Sigmoid colon (tissue), 7 donors: ENCODE measurements around the gene CIDEB. TPM values are rescaled to one million over a fixed set of nuclear protein-coding genes. Genes with fewer than 3 reads are reported as not detected.

ENCODE experiments used
- DNase-seq: peaks from one replicate; pipeline ENCODE4 v3.0.0-alpha.2; 2019
- H3K27ac ChIP-seq, 4 donors: fragments of 200-600 bp; sonication (generic); one replicate each; pipeline ENCODE4 v1.5.1; 2016 to 2019; ENCODE audit warnings: mild to moderate bottlenecking in 1 of 4
- H3K27me3 ChIP-seq, 3 donors: fragments of 200-600 bp; sonication (generic); one replicate each; pipeline ENCODE4 v1.5.1; 2019; ENCODE audit warnings: mild to moderate bottlenecking in 1 of 3
- H3K36me3 ChIP-seq, 4 donors: fragments of 200-600 bp; sonication (generic); one replicate each; pipeline ENCODE4 v1.5.1; 2016 to 2019
- H3K4me1 ChIP-seq, 4 donors: fragments of 200-600 bp; sonication (generic); one replicate each; pipeline ENCODE4 v1.5.1; 2017 to 2019
- H3K4me3 ChIP-seq, 4 donors: fragments of 200-600 bp; sonication (generic); one replicate each; pipeline ENCODE4 v1.5.1; 2017 to 2019; ENCODE audit warnings: mild to moderate bottlenecking in 2 of 4, moderate library complexity in 1 of 4
- H3K9me3 ChIP-seq, 4 donors: fragments of 200-600 bp in 3 of 4; sonication (generic) in 3 of 4; one replicate each; pipeline versions ENCODE4 v1.5.1 to v1.6.1; 2013 to 2019
- EP300 ChIP-seq, 4 donors: sonication (generic); formaldehyde crosslinking; IDR thresholded peaks; one replicate each; pipeline ENCODE4 v1.6.1; 2017; ENCODE audit warnings: antibody characterized with exemption in 4 of 4
- POLR2A ChIP-seq, 2 donors: fragments of 450-650 bp; IDR thresholded peaks; one replicate each; pipeline ENCODE4 v1.6.1; 2016; ENCODE audit warnings: antibody characterized with exemption in 2 of 2, mild to moderate bottlenecking in 2 of 2, moderate library complexity in 2 of 2
- POLR2AphosphoS5 ChIP-seq, 4 donors: sonication (generic); formaldehyde crosslinking; IDR thresholded peaks; one replicate each; pipeline ENCODE4 v1.6.1; 2017; ENCODE audit warnings: antibody characterized with exemption in 4 of 4
- WGBS, 2 donors: extraction: QIAGEN DNeasy Blood & Tissue Kit; methylation state at CpG; one replicate each; pipeline ENCODE4 v1.1.7; 2013; 5-methylcytosine and 5-hydroxymethylcytosine counted together
- intact Hi-C: fragments of 100-400 bp; cut with DNase I; formaldehyde crosslinking; loops from one replicate; pipeline ENCODE4 v1.15.1; 2023
- polyA plus RNA-seq, 3 donors: library from polyadenylated mRNA; stranded (reverse); fragments of 200-250 nt; gene quantifications; one replicate each; pipeline ENCODE4 v1.2.3, GENCODE V29; 2013
- total RNA-seq, 4 donors: library from RNA; depleted of rRNA; stranded (reverse); fragments of >200 nt; gene quantifications; one replicate each; pipeline ENCODE4 v1.1.0, GENCODE V29; 2016
- TF ChIP-seq, protein P1 (sequence below), 4 experiments: fragments of 450-650 bp in 3 of 4; fragments of 200-600 bp in 1 of 4; IDR thresholded peaks; one replicate each; pipeline ENCODE4 v1.5.1; 2016 to 2019; ENCODE audit warnings: antibody characterized with exemption in 4 of 4, mild to moderate bottlenecking in 3 of 4, moderate library complexity in 2 of 4
- donor health status: healthy with polysubstance abuse.
- donor health status: Bipolar disorder and iron deficiency.
- donor health status: healthy.

Gene CIDEB
- total and polyA plus RNA-seq, 7 donors = 4.7 to 9.5 (median 7.8) TPM

DNA sequence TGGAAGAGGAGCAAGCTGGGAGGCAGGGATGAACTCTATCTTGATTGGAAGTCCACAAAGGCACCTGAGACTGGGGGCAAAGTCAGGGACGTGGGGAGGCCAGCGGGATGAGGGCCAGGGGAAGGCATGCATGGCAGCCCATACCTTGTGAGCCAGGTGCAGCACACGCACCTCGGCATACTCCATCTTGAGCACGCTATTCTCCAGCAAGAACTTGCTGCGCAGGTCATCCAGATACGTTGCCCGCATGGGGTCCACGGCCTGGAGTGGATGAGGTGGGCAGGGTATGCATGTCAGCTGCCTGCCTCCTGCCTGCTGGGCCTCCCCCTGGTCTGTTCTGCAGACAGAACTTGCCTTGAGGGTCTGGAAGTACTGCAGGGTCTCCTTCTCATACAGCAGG, 40.3 kb downstream of the CIDEB start:
- Histone ChIP-seq H3K4me3 (no peak overlapping the region), H3K36me3 (peaks cover 0 to 39% (median 0%) of the 10 kb centered on the region in 4 donors), H3K4me1 (peaks cover 0 to 10% (median 7%) of the 10 kb centered on the region in 4 donors), H3K9me3 (no peaks in the 10 kb centered on the region), H3K27me3 (no peaks in the 10 kb centered on the region), H3K27ac (no peak overlapping the region)
- TF ChIP-seq POLR2A (IDR thresholded peaks at IDR 0.05) (no peak), POLR2AphosphoS5 (IDR thresholded peaks at IDR 0.05) (no peak), EP300 (IDR thresholded peaks at IDR 0.05) (no peak)
- TF ChIP-seq, protein P1, sequence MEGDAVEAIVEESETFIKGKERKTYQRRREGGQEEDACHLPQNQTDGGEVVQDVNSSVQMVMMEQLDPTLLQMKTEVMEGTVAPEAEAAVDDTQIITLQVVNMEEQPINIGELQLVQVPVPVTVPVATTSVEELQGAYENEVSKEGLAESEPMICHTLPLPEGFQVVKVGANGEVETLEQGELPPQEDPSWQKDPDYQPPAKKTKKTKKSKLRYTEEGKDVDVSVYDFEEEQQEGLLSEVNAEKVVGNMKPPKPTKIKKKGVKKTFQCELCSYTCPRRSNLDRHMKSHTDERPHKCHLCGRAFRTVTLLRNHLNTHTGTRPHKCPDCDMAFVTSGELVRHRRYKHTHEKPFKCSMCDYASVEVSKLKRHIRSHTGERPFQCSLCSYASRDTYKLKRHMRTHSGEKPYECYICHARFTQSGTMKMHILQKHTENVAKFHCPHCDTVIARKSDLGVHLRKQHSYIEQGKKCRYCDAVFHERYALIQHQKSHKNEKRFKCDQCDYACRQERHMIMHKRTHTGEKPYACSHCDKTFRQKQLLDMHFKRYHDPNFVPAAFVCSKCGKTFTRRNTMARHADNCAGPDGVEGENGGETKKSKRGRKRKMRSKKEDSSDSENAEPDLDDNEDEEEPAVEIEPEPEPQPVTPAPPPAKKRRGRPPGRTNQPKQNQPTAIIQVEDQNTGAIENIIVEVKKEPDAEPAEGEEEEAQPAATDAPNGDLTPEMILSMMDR (IDR thresholded peaks at IDR 0.05) = no peak
- intact Hi-C loops = no loop called here
- WGBS, 2 donors = 95% methylated on average over 9 of the region's 9 CpGs
- DNase-seq = no peak

DNA sequence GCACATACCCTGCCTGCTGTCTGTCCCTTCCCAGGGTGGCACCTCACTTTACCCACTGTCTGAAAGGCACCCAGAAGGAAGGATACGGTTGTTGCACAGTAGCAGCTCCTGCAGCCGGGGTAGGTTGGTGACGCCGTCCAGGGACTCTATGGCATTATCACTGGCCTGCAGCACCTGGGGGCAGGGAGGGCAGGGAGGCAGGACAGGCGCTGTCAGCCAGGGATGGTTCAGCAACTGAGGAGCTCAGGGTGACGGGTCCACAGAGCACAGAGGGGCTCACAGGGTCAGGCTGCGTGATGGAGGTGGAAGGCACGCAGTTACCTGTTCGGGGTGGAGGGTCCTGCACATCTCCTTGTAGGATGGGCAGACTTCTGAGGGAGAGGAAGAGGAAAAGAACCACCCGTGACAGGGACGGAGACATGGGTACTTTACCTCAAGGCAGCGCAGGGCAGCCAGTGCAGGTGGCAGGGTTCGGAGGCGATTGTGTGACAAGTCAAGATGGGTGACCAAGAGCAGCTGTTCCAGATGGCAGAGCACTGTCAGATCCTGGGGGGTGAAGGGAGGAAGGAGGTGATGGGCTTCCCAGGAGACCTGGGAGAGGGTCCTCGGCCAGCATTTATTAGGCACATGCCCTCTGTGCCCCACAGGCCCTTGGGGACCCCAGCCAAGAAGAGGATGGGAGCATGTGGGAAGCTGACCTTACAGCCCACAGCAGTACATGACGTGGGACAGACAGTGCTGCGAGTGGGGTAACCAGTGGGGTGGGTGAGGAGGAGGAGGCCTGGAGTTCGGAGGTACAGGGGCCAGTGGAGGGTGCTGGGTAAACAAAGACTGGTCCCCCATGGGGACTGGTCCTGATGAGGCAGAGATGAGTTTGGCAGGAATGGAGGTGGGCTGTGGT, 41.2 kb downstream of the CIDEB start:
- WGBS, 2 donors = 92 to 93% methylated on average over 18 of the region's 18 CpGs
- intact Hi-C loops = no loop called here
- TF ChIP-seq, protein P1 (IDR thresholded peaks at IDR 0.05) = no peak
- TF ChIP-seq POLR2A (IDR thresholded peaks at IDR 0.05) (no peak), POLR2AphosphoS5 (IDR thresholded peaks at IDR 0.05) (no peak)
- Histone ChIP-seq H3K4me3 (no peak overlapping the region), H3K27me3 (no peaks in the 10 kb centered on the region), H3K9me3 (no peaks in the 10 kb centered on the region), H3K4me1 (peaks cover 0 to 6% (median 2%) of the 10 kb centered on the region in 4 donors), H3K36me3 (peaks cover 0 to 39% (median 0%) of the 10 kb centered on the region in 4 donors), H3K27ac (no peak overlapping the region)
- no peak for DNase-seq

DNA sequence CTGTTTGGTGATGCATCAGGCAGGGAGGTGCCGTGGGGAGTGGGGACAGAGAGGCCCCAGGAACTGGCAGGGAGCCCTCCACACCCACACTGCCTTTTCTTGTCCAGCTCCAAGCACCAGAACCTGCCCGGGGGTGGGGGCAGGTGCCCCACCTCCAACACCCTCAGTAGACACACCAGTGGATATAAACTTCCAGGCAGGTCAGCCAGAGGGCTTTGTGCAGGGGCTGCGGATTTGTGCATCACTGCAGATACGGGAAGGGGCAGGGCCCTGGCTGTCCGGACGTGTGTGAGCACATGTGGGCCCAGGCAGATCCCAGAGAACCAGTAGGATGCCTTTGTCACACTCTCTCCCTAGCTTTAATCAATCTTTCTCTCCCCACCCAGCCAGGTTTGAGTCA, 43.5 kb downstream of the CIDEB start:
- Histone ChIP-seq H3K4me1 (no peaks in the 10 kb centered on the region), H3K27ac (no peak overlapping the region), H3K4me3 (no peak overlapping the region), H3K36me3 (peaks cover 0 to 38% (median 0%) of the 10 kb centered on the region in 4 donors), H3K27me3 (no peaks in the 10 kb centered on the region), H3K9me3 (no peaks in the 10 kb centered on the region)
- intact Hi-C loops = no loop called here
- 89 to 90% methylated on average over 6 of the region's 6 CpGs for WGBS, 2 donors
- no peak for DNase-seq
- TF ChIP-seq POLR2AphosphoS5 (IDR thresholded peaks at IDR 0.05) = no peak

DNA sequence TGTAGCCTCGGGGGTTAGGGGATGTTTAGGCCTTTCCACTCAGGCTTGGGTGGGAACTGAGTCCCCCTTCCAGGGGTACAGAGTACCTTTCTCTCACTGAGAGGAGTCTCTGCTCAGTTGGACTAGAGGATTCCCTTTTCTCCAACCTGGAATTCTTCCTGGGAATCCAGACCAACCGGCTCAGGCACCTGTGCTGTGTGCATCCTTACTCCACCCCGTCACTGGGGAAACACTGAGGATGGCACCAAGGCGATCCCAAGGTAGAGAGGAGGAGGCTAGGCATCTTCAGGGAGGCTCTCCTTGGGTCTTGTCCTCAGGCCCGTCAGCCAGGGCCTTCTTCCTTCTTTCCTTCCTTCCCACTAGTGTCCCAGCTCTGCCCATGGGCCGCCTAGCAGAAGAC, 43.9 kb downstream of the CIDEB start:
- DNase-seq = no peak
- TF ChIP-seq EP300 (IDR thresholded peaks at IDR 0.05) (no peak), POLR2AphosphoS5 (IDR thresholded peaks at IDR 0.05) (no peak), POLR2A (IDR thresholded peaks at IDR 0.05) (no peak)
- TF ChIP-seq, protein P1 (IDR thresholded peaks at IDR 0.05) = no peak
- intact Hi-C loops = no loop called here
- Histone ChIP-seq H3K36me3 (peaks cover 0 to 34% (median 0%) of the 10 kb centered on the region in 4 donors), H3K9me3 (no peaks in the 10 kb centered on the region), H3K27ac (no peak overlapping the region), H3K4me3 (no peak overlapping the region), H3K27me3 (no peaks in the 10 kb centered on the region), H3K4me1 (no peaks in the 10 kb centered on the region)
- 71 to 82% methylated on average over 6 of the region's 6 CpGs for WGBS, 2 donors

DNA sequence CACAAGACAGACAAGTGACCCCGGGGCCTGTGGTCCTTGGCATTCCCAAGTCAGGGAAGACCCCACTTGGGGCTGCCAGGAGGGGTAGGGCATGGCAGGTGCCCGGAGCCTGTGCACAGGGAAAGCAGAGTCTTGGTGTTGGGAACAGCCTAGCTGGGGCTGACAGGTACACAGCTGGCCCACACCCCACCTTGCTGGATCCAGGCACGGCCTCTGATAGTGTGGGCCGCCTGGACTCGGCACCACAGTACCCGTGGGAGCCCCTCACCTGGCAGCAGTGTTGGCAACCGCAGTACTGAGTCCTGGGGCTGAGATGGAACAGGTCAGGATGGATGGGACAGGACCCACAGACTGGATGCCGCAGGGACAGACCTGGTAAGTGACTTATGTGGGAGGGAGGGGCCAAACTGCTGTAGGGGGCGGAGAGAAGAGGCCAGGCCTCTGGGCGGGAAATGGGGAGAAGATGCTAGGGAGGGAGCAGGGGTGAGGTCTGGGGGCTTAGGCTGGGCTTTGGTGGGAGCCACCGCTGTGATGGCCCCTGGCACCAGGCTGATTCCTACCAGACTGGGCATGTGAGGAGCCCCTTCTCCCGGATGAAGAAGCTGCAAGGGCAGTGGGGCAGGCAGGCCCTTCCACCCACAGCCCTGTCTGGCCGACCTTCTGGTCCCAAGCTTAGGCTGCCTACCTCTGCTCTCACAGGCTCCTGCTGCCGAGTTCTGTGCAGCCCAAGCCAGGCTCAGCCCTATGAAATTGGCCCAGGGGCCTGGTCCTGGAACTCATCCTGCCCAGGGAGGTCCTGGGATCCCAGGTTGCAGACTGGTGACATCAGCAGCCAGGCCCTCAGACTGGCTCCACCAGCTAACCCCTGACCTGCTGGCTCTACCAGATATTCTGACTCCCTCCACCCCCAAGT, 44.7 kb downstream of the CIDEB start, which contains the start of gene TGM1:
TSS of gene TGM1 (minus strand) at position 357 of the 913 bp plus-strand sequence. CDS start 825 bp downstream, outside the sequence.
- WGBS, 2 donors = 89 to 90% methylated on average over 14 of the region's 14 CpGs
- no peak for DNase-seq
- Histone ChIP-seq H3K9me3 (no peaks in the 10 kb centered on the region), H3K27me3 (no peaks in the 10 kb centered on the region), H3K27ac (no peak within 1 kb of the TSS), H3K36me3 (peaks cover 0 to 27% (median 0%) of the 10 kb centered on the region in 4 donors), H3K4me3 (no peak within 1 kb of the TSS), H3K4me1 (no peaks in the 10 kb centered on the region)
- TF ChIP-seq POLR2AphosphoS5 (IDR thresholded peaks at IDR 0.05) (no peak), EP300 (IDR thresholded peaks at IDR 0.05) (no peak)
- intact Hi-C loops = no loop called here
